ENCODE data around the gene PPP2R1A. TPM values are rescaled to one million over a fixed set of nuclear protein-coding genes. Genes with fewer than 3 reads are reported as not detected.
A peak's percentile ranks its signal among the peaks of the same experiment; 100 is the strongest.
"Not testable (repeated sequence)": the region's sequence is repeated elsewhere in the genome, so short reads cannot be mapped to it uniquely, and the experiment has no call there.

The PPP2R1A gene
- total RNA-seq, 1 donor from 2014 or later, result 332 TPM

GRCh38 chr19:52258426-52258825 is 68.6 kb downstream of the PPP2R1A start:
- TF ChIP-seq EZH2 (IDR thresholded peaks at IDR 0.05; ENCODE audit: insufficient read depth, low read length) (no peak), CTCF (IDR thresholded peaks at IDR 0.05; ENCODE audit: insufficient read depth, low read depth, low read length) (no peak)
- Histone ChIP-seq H2AFZ (ENCODE audit: low read depth, low read length) (no peak overlapping the region), H4K20me1 (ENCODE audit: insufficient read depth, low read length) (no peaks in the 10 kb centered on the region), H3K9me3 (ENCODE audit: insufficient read depth, low read depth, low read length) (no peaks in the 10 kb centered on the region), H3K27me3 (ENCODE audit: insufficient read depth, low read length) (no peaks in the 10 kb centered on the region), H3K79me2 (ENCODE audit: insufficient read depth, low read length) (no peaks in the 10 kb centered on the region), H3K4me1 (ENCODE audit: insufficient read depth, low read length) (no peaks in the 10 kb centered on the region), H3K36me3 (ENCODE audit: insufficient read depth, low read length) (no peaks in the 10 kb centered on the region), H3K27ac (ENCODE audit: low read depth, low read length) (no peak overlapping the region), H3K9ac (ENCODE audit: low read length) (no peak overlapping the region), H3K4me3 (ENCODE audit: insufficient read depth, low read depth, low read length) (no peak overlapping the region), H3K4me2 (ENCODE audit: low read length) (no peak overlapping the region)
- Mint-ChIP-seq H3K36me3 (ENCODE audit: low read depth, unreplicated experiment) (peaks cover under 1% of the 10 kb centered on the region), H3K27me3 (ENCODE audit: low read depth, unreplicated experiment) (peaks cover 2% of the 10 kb centered on the region), H3K4me3 (ENCODE audit: unreplicated experiment) (no peak overlapping the region), H3K4me1 (ENCODE audit: low read depth, unreplicated experiment) (no peaks in the 10 kb centered on the region), H3K27ac (ENCODE audit: unreplicated experiment) (no peak overlapping the region), H3K9me3 (ENCODE audit: unreplicated experiment) (peaks cover 3% of the 10 kb centered on the region)
- DNase-seq (ENCODE audit: low read depth) (peak; percentile 38), FAIRE-seq (no peak)

GRCh38 chr19:52265556-52265955 is 75.7 kb downstream of the PPP2R1A start:
- not testable (repeated sequence) for H2AFZ ChIP-seq (ENCODE audit: low read depth, low read length); H3K4me2 ChIP-seq (ENCODE audit: low read length); H3K36me3 Mint-ChIP-seq (ENCODE audit: low read depth, unreplicated experiment); H4K20me1 ChIP-seq (ENCODE audit: insufficient read depth, low read length); H3K9me3 ChIP-seq (ENCODE audit: insufficient read depth, low read depth, low read length); H3K4me1 Mint-ChIP-seq (ENCODE audit: low read depth, unreplicated experiment); H3K4me3 ChIP-seq (ENCODE audit: insufficient read depth, low read depth, low read length); FAIRE-seq; H3K9ac ChIP-seq (ENCODE audit: low read length); H3K36me3 ChIP-seq (ENCODE audit: insufficient read depth, low read length); DNase-seq (ENCODE audit: low read depth); H3K9me3 Mint-ChIP-seq (ENCODE audit: unreplicated experiment); H3K4me3 Mint-ChIP-seq (ENCODE audit: unreplicated experiment); H3K27me3 Mint-ChIP-seq (ENCODE audit: low read depth, unreplicated experiment); H3K27me3 ChIP-seq (ENCODE audit: insufficient read depth, low read length); H3K4me1 ChIP-seq (ENCODE audit: insufficient read depth, low read length); H3K27ac Mint-ChIP-seq (ENCODE audit: unreplicated experiment); H3K27ac ChIP-seq (ENCODE audit: low read depth, low read length)
- H3K79me2 ChIP-seq (ENCODE audit: insufficient read depth, low read length), result peaks cover 10% of the 10 kb centered on the region

DNA sequence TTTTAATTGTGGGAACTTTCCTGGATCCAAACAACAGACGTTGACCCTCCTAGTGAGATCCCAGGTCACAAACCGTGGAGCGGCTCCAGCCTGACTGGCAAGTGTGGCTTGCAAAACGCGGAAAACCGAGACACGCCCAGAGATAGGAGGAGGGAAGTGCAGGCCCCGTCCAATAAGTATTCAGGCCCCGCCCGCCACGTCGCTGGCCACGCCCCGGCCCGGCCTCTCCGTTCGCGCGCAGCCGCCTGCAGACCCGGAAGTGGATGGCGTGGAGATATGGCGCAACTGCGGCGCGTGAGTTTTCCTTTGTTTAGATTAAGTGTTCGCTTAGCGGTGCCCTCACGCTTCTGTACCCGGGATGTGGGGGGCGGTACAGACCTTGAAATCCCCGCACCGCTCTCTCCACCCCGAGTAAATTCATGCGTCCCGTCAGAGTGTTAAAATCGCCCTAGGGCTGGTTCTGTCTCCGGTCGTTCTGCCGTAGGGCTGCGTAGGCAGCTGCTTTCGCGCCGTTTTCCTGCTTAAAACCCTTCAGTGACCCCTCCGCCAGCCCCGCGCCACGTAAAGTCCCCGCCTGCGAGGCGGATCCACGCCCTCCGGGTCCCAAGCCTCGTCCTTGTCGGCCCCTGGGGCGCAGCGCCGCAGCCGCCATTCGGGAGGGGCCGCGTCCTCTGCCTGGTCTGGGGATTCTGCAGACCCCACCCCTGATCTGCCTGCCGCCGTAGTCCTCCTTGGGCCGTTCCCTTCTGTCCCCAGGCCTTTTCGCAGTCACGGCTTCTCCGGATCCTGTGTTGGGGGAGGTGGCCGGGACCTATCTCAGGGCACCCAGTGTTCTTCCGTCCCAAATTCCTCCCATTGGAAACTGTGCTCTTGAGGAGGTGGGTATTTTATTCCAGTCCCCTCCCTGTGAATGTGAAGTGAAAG is 79.7 kb downstream of the PPP2R1A start, which contains the start of gene ZNF766:
ZNF766 (plus strand) TSS at position 250 of the 924 bp plus-strand sequence; CDS start at position 277, 27 bp downstream.
- H3K79me2 ChIP-seq (ENCODE audit: insufficient read depth, low read length), result peaks cover 50% of the 10 kb centered on the region
- peak; percentile 88 for DNase-seq (ENCODE audit: low read depth)
- peak within 1 kb of the TSS; percentile 91 for H3K4me2 ChIP-seq (ENCODE audit: low read length)
- FAIRE-seq, result no peak
- H3K27ac ChIP-seq (ENCODE audit: low read depth, low read length), result peak within 1 kb of the TSS; percentile 98
- Mint-ChIP-seq H3K27ac (ENCODE audit: unreplicated experiment) (peak within 1 kb of the TSS; percentile 99), H3K9me3 (ENCODE audit: unreplicated experiment) (peaks cover 10% of the 10 kb centered on the region), H3K4me1 (ENCODE audit: low read depth, unreplicated experiment) (peaks cover 14% of the 10 kb centered on the region), H3K27me3 (ENCODE audit: low read depth, unreplicated experiment) (no peaks in the 10 kb centered on the region), H3K4me3 (ENCODE audit: unreplicated experiment) (peak within 1 kb of the TSS; percentile 95), H3K36me3 (ENCODE audit: low read depth, unreplicated experiment) (peaks cover 16% of the 10 kb centered on the region)
- no peaks in the 10 kb centered on the region for H3K36me3 ChIP-seq (ENCODE audit: insufficient read depth, low read length)
- peaks cover 17% of the 10 kb centered on the region for H4K20me1 ChIP-seq (ENCODE audit: insufficient read depth, low read length)
- peak within 1 kb of the TSS; percentile 90 for H2AFZ ChIP-seq (ENCODE audit: low read depth, low read length)
- H3K27me3 ChIP-seq (ENCODE audit: insufficient read depth, low read length), result no peaks in the 10 kb centered on the region
- peak within 1 kb of the TSS; percentile 96 for H3K4me3 ChIP-seq (ENCODE audit: insufficient read depth, low read depth, low read length)
- H3K9ac ChIP-seq (ENCODE audit: low read length), result peak within 1 kb of the TSS; percentile 100
- H3K4me1 ChIP-seq (ENCODE audit: insufficient read depth, low read length), result no peaks in the 10 kb centered on the region
- H3K9me3 ChIP-seq (ENCODE audit: insufficient read depth, low read depth, low read length), result peaks cover 5% of the 10 kb centered on the region
- TF ChIP-seq CTCF (IDR thresholded peaks at IDR 0.05; ENCODE audit: insufficient read depth, low read depth, low read length) (no peak), EZH2 (IDR thresholded peaks at IDR 0.05; ENCODE audit: insufficient read depth, low read length) (no peak)

All from astrocyte (in vitro differentiated cells and primary cell).